Endothelial cell of umbilical vein (primary cell): ENCODE measurements around the gene INPP5A. TPM values are rescaled to one million over a fixed set of nuclear protein-coding genes. Genes with fewer than 3 reads are reported as not detected.

Experiments
- BruUV-seq: library from RNA; stranded (reverse); fragments of 400-500 nt; replicated peaks from 2 replicates; lab custom pipeline; 2021; lab: Mats Ljungman, UMichigan
- CTCF ChIA-PET: fragments of 300-600, 350-600 bp; sonication (Branson Sonifier 250); formaldehyde crosslinking; loops from one replicate; lab custom pipeline; 2021; ENCODE audit warnings: antibody characterized with exemption, inconsistent platforms; lab: Charles Lee
- POLR2A ChIA-PET: fragments of 300-600, 350-600 bp; sonication (Branson Sonifier 250); formaldehyde crosslinking; loops from one replicate; lab custom pipeline; 2021; ENCODE audit warnings: antibody characterized with exemption, inconsistent platforms; lab: Charles Lee
- DNase-seq: peaks from one replicate; pipeline ENCODE4 v3.0.0-alpha.2; 2011; ENCODE audit warnings: low read depth, low spot score
- FAIRE-seq: peaks from 2 replicates; lab custom pipeline; 2011; peaks lifted over from hg19 to GRCh38; lab: Jason Lieb, UNC
- H2AFZ ChIP-seq: 2 replicates; pipeline ENCODE4 v1.6.0; 2012; ENCODE audit warnings: low read depth, low read length, control low read depth, inconsistent platforms
- H3K27ac ChIP-seq: 2 replicates; pipeline ENCODE4 v1.5.1; 2011; ENCODE audit warnings: low read depth, mild to moderate bottlenecking, control low read depth, low read length, moderate library complexity; ENCODE audit not compliant: insufficient read depth
- H3K27me3 ChIP-seq, 2 experiments: 2 replicates each; pipeline versions ENCODE4 v1.6.0 to v1.6.1; 2011; ENCODE audit warnings: low read length in 2 of 2, mixed read lengths in 1 of 2; ENCODE audit not compliant: control insufficient read depth in 2 of 2, insufficient read depth in 2 of 2
- H3K36me3 ChIP-seq, 2 experiments: 2 replicates in 1 of 2; 3 replicates in 1 of 2; pipeline ENCODE4 v1.5.1; 2011; ENCODE audit warnings: low read length in 2 of 2, mild to moderate bottlenecking in 1 of 2, moderate library complexity in 1 of 2; ENCODE audit not compliant: control insufficient read depth in 2 of 2, insufficient read depth in 2 of 2; ENCODE audit errors: extremely low read depth in 1 of 2
- H3K4me1 ChIP-seq: 3 replicates; pipeline ENCODE4 v1.5.1; 2011; ENCODE audit warnings: mild to moderate bottlenecking, low read length; ENCODE audit not compliant: control insufficient read depth, insufficient read depth; ENCODE audit errors: extremely low read depth
- H3K4me2 ChIP-seq: 2 replicates; pipeline ENCODE4 v1.6.1; 2011; ENCODE audit warnings: low read length, control low read depth, mixed read lengths; ENCODE audit not compliant: insufficient read depth
- H3K4me3 ChIP-seq, 3 experiments: fragments of 200-600 bp in 1 of 3; sonication (generic), shearing (Covaris generic) in 1 of 3; replicated peaks in 1 of 3; 2 replicates each; pipeline ENCODE4 v1.5.1; 2011 to 2016; ENCODE audit warnings: control low read depth in 3 of 3, low read length in 3 of 3, mild to moderate bottlenecking in 2 of 3, inconsistent platforms in 1 of 3, low read depth in 1 of 3, moderate library complexity in 1 of 3; ENCODE audit not compliant: insufficient read depth in 1 of 3
- H3K79me2 ChIP-seq: 2 replicates; pipeline ENCODE4 v1.6.0; 2012; ENCODE audit warnings: low read length, inconsistent platforms; ENCODE audit not compliant: control insufficient read depth, insufficient read depth
- H3K9ac ChIP-seq: replicated peaks from 2 replicates; pipeline ENCODE3; 2011; ENCODE audit warnings: low read length, control low read depth; ENCODE audit not compliant: insufficient read depth; ENCODE audit errors: extremely low read depth
- H3K9me1 ChIP-seq: replicated peaks from 3 replicates; pipeline ENCODE4 v1.6.0; 2011; ENCODE audit warnings: mild to moderate bottlenecking, low read length; ENCODE audit not compliant: control insufficient read depth, insufficient read depth; ENCODE audit errors: extremely low read depth
- H3K9me3 ChIP-seq: replicated peaks from 2 replicates; pipeline ENCODE4 v1.5.1; 2012; ENCODE audit warnings: low read length, inconsistent platforms; ENCODE audit not compliant: control insufficient read depth, insufficient read depth
- H4K20me1 ChIP-seq: replicated peaks from 2 replicates; pipeline ENCODE3; 2011; ENCODE audit warnings: mild to moderate bottlenecking, low read length; ENCODE audit not compliant: control insufficient read depth, insufficient read depth; ENCODE audit errors: extremely low read depth
- EZH2 ChIP-seq: IDR thresholded peaks from 2 replicates; pipeline ENCODE4 v1.6.1; 2012; ENCODE audit warnings: borderline replicate concordance, low read depth, mild to moderate bottlenecking, moderate library complexity, low read length, inconsistent platforms; ENCODE audit not compliant: severe bottlenecking
- FOS ChIP-seq: IDR thresholded peaks from 2 replicates; pipeline ENCODE4 v1.6.1; 2011; ENCODE audit warnings: mild to moderate bottlenecking, low read length, moderate library complexity, borderline replicate concordance; ENCODE audit not compliant: insufficient read depth
- GATA2 ChIP-seq: IDR thresholded peaks from 2 replicates; pipeline ENCODE4 v1.7.0; 2011; ENCODE audit warnings: low read depth, mild to moderate bottlenecking, moderate library complexity, mixed read lengths, low read length; ENCODE audit not compliant: insufficient read length, insufficient read depth
- JUN ChIP-seq: IDR thresholded peaks from 2 replicates; pipeline ENCODE4 v1.6.1; 2011; ENCODE audit warnings: borderline replicate concordance, low read depth; ENCODE audit not compliant: insufficient read length, insufficient read depth
- MYC ChIP-seq: IDR thresholded peaks from one replicate; pipeline ENCODE4 v1.6.1; 2011; ENCODE audit warnings: mild to moderate bottlenecking, low read depth, low read length
- POLR2A ChIP-seq: IDR thresholded peaks from 2 replicates; pipeline ENCODE4 v1.6.1; 2012; ENCODE audit warnings: low read depth, mild to moderate bottlenecking, control low read depth, low read length
- POLR2AphosphoS5 ChIP-seq: IDR thresholded peaks from 2 replicates; pipeline ENCODE4 v1.6.1; 2012; ENCODE audit warnings: low read depth, mild to moderate bottlenecking, control low read depth, low read length, moderate library complexity; ENCODE audit not compliant: insufficient read depth
- dilution Hi-C: fragments of 300-500 bp; cut with MboI; formaldehyde crosslinking; loops from one replicate; pipeline ENCODE4 v1.15.0; 2019; ENCODE audit warnings: low sequenced_read_pairs; ENCODE audit not compliant: extremely low pct_ligation_motif_present
- intact Hi-C: fragments of 100-400 bp; cut with micrococcal nuclease; formaldehyde crosslinking; loops from one replicate; pipeline ENCODE4 v1.10.0; 2022
- polyA plus RNA-seq, 4 experiments: library from polyadenylated mRNA; depleted of rRNA in 3 of 4; stranded (reverse) in 3 of 4; unstranded in 1 of 4; fragments of >200 nt; gene quantifications; 2 replicates each; pipeline versions ENCODE4 v1.2.1 to v1.2.3, GENCODE V29; 2011 to 2012; ENCODE audit warnings: missing spikeins in 1 of 4
- total RNA-seq: library from RNA; stranded (reverse); gene quantifications from 2 replicates; pipeline ENCODE4 v1.2.3, GENCODE V29; 2021
- TF ChIP-seq, protein P1 (sequence below): IDR thresholded peaks from 2 replicates; pipeline ENCODE4 v1.6.1; 2011; ENCODE audit not compliant: insufficient read depth, insufficient read length
- TF ChIP-seq, protein P2 (sequence below), 2 donors: IDR thresholded peaks; 1 replicate in 1 of 2; 2 replicates in 1 of 2; pipeline ENCODE4 v1.5.1; 2011; ENCODE audit warnings: low read length in 2 of 2, mild to moderate bottlenecking in 2 of 2, moderate library complexity in 2 of 2, control low read depth in 1 of 2, inconsistent platforms in 1 of 2, low read depth in 1 of 2; ENCODE audit not compliant: insufficient read depth in 1 of 2; ENCODE audit errors: extremely low read depth in 1 of 2

INPP5A gene
- total and polyA plus RNA-seq, 2 donors (not counting 3 experiments of a cell fraction or from before 2014, with no cell fraction given): 22.9 to 33.2 TPM

DNA sequence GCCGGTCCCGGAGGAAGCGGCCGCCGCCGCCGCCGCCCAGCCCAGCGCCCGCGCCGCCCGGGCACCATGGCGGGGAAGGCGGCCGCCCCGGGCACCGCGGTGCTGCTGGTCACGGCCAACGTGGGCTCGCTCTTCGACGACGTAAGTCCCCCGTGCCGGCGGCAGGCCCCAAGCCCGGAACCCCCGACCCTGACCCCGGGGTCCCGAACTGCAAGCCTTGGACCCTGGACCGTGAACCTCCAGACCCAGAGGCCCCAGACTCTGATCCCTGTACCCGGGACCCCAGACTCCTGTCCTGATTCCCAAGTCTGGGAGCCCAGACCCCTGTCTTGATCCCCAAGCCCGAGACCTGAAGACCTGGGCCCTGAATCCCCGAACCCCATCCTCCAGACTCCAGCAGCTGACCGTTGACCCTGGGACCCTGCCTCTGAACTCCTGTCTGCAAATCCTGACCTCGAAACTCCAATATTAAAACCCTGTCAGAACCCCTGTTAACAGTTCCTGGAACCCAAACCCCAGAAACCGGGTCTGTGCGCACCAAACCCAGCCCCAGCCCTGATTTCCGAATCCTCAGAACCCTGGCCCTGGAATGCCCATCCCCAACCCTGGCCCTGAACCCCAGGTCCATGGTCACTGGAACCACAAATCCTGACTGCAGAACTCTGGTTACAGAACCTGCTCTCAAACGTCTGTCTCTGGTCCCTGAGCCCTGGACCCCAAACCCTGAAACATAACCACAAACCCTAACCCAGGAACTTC lies 623 bp downstream of the INPP5A start:
- H3K4me3 ChIP-seq: peak overlapping the region; percentile 71 to 89 (median 74)
- H3K36me3 ChIP-seq: no peaks in the 10 kb centered on the region
- ChIA-PET POLR2A (no interaction called here), CTCF (interaction anchor here (1.2 kb wide), 1 partner anchor 100 kb away, joined by 3 read pairs; no protein-coding TSS in a partner anchor)
- DNase-seq (peak; percentile 9), FAIRE-seq (no peak)
- no peaks in the 10 kb centered on the region for H3K27me3 ChIP-seq
- peaks cover 33% of the 10 kb centered on the region for H3K4me1 ChIP-seq
- H2AFZ ChIP-seq: peak overlapping the region; percentile 18
- H3K9me1 ChIP-seq: no peaks in the 10 kb centered on the region
- peak overlapping the region; percentile 47 for H3K27ac ChIP-seq
- TF ChIP-seq POLR2AphosphoS5: no peak
- TF ChIP-seq POLR2A: no peak
- no peak for TF ChIP-seq JUN
- TF ChIP-seq, protein P1, sequence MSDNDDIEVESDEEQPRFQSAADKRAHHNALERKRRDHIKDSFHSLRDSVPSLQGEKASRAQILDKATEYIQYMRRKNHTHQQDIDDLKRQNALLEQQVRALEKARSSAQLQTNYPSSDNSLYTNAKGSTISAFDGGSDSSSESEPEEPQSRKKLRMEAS: no peak
- TF ChIP-seq, protein P2, sequence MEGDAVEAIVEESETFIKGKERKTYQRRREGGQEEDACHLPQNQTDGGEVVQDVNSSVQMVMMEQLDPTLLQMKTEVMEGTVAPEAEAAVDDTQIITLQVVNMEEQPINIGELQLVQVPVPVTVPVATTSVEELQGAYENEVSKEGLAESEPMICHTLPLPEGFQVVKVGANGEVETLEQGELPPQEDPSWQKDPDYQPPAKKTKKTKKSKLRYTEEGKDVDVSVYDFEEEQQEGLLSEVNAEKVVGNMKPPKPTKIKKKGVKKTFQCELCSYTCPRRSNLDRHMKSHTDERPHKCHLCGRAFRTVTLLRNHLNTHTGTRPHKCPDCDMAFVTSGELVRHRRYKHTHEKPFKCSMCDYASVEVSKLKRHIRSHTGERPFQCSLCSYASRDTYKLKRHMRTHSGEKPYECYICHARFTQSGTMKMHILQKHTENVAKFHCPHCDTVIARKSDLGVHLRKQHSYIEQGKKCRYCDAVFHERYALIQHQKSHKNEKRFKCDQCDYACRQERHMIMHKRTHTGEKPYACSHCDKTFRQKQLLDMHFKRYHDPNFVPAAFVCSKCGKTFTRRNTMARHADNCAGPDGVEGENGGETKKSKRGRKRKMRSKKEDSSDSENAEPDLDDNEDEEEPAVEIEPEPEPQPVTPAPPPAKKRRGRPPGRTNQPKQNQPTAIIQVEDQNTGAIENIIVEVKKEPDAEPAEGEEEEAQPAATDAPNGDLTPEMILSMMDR (IDR thresholded peaks at IDR 0.05; ENCODE audit: extremely low read depth in 1 of 2, insufficient read depth in 1 of 2, low read depth in 1 of 2, low read length in 2 of 2): no peak
- TF ChIP-seq GATA2: no peak
- no peak for TF ChIP-seq MYC
- TF ChIP-seq FOS: no peak
- no peak for TF ChIP-seq EZH2
- dilution Hi-C loops: no loop called here
- intact Hi-C loops: no loop called here
- H3K9ac ChIP-seq: peak overlapping the region; percentile 75
- BruUV-seq: no TSS peak
- no peaks in the 10 kb centered on the region for H3K9me3 ChIP-seq
- peak overlapping the region; percentile 73 for H3K4me2 ChIP-seq
- peaks cover 29% of the 10 kb centered on the region for H3K79me2 ChIP-seq
- no peaks in the 10 kb centered on the region for H4K20me1 ChIP-seq
